Myocyte (in vitro differentiated cells): ENCODE data around the gene EPHA4. TPM values are rescaled to one million over a fixed set of nuclear protein-coding genes. Genes with fewer than 3 reads are reported as not detected.
A peak's percentile ranks its signal among the peaks of the same experiment; 100 is the strongest.
"Not testable (repeated sequence)": the region's sequence is repeated elsewhere in the genome, so short reads cannot be mapped to it uniquely, and the experiment has no call there.

Source experiments
- DNase-seq: peaks from one replicate; pipeline ENCODE4 v3.0.0-alpha.2; 2012; ENCODE audit warnings: low read depth
- total RNA-seq: library from RNA; depleted of rRNA; stranded (reverse); fragments of >200 nt; gene quantifications from 2 replicates; pipeline ENCODE4 v1.2.3, GENCODE V29; 2014

EPHA4 gene
- total RNA-seq, 1 donor from 2014 or later = 12.9 TPM

DNA sequence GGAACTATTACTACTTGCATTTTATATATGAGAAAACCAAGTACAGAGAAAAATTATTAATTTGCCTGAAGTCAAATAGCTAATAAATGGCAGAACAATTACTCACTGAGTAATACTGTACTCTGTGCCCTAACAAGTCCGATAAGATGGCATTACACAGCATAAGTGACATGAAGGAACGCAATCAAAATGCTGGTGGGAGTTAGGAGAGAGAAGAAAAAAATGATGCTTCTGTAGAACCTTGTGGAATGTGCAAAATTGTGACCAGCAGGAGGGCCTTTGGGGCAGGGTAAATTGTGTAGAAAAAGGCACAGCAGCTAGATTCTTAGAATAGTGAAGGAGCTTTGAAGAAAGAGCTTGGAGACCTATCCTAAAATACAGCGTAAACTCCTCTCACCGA lies 32.9 kb downstream of the EPHA4 start:
- no peak for DNase-seq

DNA sequence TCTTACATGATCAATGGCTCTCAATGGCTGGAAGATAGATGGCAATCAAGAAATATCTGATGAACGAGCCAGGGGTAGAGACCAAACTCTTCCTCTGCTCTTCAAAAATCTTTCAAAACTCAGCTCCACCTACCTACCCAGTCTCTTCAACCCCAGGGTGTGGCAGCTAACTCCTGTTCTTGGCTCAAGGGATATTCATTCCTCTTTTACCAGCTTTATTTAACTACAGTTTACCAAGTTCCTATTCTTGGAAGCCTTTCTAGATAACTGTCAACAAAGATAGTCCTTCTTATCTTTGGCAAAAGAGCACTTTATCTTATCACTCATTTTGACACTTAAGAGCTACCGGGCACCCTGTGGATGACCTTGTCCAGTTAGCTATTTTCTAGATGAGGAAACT lies 36.3 kb downstream of the EPHA4 start:
- DNase-seq = no peak

DNA sequence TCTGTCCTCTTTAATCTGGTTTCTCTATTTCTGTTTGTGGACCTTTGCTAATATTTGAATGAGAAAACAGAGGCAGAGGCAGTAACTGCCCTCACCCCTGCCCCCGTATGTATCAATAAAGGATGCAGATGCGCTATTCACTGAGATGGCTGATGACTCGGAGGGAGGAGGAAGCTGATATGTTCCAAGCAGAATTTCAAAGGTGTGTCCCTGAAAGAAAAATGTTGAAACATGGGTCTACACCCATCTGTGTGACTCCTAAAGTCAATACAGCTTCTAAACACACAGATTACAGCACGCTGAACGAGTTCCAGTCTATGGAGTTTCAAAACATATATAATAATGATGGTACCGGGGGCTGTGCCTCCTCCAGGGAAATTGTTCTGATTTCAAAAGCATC lies 38.8 kb downstream of the EPHA4 start:
- no peak for DNase-seq

DNA sequence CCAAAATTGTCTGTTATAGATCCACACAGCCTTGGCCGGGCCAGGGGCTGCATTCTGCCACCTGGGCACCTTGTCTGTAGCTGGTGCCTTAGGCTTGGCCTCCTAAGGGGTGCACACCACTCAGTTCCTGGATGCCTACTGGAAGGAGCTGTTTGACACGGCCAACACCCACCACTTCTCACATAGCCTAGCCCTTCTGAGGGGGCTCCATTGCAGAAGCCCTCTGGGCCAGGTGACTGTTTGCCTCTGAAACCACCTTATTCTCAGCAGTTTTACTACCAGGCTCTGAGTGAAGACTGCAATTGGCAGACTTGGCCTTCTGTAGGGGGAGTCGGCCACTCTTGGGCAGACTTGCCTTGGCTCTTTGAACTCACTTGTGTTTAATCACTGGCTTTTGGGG lies 39.5 kb downstream of the EPHA4 start:
- no peak for DNase-seq

DNA sequence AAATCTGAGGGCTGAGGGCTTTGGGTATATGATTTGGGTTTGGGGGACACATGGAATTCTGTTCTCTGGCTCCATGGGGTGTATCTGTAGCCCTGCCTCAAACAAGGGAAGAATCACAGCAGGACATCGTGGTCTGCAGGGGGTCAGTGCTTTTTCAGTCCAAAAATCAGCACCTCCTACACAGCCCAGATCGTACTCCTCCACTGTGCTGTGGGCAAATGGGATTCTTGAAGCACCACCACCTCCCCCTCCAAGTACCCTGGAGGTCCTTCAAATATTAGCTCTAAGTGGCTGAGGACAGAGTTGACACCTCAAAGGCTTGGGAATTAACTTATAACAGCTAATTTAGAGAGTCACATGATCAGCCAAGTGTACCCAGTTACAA lies 41.5 kb downstream of the EPHA4 start:
- DNase-seq = no peak

DNA sequence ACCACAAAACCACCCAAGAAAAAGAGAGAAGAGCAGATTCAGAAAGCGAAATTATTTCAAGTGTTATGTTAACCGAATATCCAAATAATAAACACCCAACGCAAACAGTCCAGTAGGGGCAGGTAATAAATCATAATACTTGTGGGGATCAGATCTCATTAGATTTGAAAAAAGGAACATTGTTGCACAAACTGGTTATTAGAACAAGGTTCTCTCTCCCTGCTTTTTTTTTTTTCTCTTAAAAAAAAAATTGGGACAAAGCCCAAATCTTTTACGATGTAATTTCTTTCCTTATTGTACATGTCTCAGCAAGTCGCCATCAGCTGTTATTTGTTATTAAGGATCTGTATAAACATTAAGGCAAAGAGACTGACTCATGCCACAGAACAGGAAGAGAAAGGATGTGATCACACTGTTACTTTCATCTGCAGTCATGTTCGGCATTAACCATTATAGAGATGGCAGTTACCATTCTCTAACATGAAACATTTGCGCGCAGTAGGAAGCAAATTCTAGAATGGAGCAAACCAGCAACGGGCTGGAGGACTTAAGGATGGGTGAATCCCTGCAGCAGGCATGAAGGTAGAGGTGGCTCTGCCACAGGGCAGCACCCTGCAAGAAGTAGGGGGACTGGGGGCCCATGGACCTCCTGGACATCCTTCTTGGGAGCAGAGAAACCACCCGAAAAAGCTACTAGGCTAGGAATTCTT lies 42.0 kb downstream of the EPHA4 start:
- DNase-seq = peak; percentile 53

DNA sequence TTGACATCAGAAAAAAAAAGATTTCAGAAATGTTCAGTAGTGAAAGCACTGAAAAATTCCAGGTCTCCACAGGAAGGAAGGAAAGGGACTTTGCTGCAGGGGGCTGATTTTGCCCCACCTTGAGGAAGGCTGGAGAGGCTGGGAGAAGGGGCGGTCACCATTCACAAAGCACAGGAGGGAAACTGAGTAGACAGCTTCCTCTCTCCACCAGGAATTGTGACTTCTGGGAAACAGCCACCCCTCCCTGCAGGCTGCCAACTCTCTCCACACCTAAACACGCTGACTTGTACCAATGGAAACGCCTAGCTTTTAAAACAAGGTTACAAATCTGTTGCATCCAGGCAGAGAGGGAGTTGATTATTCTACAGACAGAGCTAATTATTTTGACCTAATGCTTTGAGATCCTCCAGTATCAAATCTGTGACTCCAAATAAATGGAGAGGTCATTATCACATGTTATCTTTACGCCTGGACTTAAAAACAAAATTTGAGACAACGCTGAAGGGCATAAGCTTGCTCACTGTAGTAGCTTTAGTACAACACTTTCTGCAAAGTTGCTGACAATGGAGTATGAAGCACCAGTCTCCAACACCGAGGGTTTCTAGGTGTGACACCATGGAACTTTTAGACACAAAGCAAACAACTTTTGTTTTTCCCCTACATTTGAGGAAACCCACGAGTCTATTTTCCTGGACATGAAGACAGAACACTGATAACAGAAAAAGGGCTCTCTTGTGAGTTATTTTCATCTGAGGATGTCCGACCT lies 42.7 kb downstream of the EPHA4 start:
- DNase-seq = no peak

DNA sequence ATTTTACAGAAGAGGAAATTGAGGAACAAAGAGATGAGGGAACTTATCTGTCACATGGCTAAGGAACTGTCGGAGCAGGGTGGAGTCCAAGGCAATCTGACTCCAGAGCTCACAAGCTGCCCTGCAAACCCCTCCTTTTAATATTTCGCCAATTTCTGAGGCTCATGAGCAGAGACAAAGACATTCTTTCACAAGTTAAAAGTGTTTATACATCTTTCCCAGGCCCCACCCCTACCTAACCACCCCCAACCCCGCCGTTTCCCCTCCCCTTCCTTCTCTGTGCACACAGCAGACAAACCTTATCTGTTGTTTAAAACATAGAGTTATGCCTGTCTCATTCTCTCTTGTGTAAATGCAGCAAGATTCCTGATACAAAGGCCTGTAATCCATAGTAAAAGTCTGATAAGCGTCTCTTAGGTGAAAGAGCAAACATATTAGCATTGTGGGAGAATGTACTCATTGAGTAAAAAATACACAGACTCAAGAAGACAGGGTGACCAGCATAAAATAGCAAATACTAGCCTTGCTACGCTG lies 44.3 kb downstream of the EPHA4 start:
- no peak for DNase-seq

DNA sequence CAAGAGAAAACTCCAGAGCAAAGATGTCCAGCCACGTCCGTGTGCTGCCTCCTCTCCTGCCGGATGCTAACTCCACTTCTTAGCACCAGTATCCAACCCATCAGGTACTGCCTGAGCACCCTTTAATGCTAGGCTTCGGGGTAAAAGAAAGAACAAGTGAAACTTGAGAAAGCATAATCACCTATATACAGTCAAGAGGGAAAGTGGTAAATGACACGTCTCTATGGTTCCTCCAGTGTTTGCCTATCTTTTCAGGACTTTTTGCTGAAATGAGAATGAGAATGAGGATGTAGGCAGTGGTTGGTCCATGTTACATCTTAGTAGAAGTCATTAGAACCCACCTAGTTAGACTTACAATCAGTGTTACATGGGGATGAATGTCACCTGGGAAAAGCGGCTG lies 47.9 kb downstream of the EPHA4 start:
- no peak for DNase-seq

DNA sequence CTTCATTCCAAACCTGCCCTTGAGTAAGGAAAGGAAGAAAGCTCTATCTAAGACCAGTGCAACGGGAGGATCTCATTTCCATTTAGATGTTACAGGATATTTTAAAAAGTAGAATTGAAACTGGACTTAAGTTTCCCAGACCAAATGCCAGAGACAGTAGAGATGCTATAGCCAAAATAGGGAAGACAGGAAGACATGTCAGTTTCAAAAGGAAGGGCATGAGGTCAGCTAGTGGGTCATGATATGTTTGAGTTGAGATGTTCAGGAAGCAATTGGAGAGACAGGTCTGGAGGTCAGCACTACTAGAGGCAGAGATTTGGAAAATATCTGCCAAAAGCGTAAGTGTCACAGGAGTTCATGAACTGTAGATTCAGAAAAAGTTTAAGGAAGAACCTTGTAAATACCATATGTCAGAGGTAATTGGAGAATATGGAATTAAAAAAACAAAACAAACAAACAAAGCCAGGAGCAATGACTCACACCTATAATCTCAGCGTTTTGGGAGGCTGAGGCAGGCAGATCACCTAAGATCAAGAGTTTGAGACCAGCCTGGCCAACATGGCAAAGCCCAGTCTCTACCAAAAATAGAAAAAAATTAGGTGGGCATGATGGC lies 50.8 kb downstream of the EPHA4 start:
- no peak for DNase-seq

DNA sequence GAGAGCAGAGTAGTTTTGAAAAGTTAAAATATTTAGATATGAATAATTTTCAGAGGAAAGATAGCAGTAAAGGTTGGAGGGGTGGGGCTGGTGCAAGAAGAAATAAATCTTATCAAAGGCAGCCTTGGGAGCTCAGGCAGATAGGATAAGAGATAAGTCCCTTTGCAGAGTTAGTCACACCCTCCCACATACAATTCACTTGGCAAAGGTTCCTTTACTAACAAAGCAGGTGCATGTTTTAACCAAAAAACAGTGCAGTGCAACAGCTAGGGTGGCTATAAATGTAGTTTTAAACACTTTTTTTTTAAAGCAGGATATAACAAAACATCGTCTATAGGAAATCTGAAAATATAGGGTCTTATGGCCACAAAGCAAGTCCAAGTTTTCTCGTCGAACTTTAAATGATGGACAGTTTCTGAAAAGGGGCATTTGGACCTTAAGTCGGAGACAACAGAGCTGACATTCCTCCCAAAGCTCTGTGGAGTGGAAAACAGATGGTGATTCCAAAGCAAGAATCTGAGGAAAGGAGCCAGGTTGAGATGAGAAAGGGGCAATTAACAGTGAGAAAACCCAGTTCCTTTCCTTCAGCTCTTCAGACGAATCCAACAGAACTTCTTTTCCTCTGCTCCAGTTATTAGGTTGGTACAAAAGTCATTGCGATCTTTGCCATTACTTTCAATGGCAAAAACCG lies 53.0 kb downstream of the EPHA4 start:
- no peak for DNase-seq

DNA sequence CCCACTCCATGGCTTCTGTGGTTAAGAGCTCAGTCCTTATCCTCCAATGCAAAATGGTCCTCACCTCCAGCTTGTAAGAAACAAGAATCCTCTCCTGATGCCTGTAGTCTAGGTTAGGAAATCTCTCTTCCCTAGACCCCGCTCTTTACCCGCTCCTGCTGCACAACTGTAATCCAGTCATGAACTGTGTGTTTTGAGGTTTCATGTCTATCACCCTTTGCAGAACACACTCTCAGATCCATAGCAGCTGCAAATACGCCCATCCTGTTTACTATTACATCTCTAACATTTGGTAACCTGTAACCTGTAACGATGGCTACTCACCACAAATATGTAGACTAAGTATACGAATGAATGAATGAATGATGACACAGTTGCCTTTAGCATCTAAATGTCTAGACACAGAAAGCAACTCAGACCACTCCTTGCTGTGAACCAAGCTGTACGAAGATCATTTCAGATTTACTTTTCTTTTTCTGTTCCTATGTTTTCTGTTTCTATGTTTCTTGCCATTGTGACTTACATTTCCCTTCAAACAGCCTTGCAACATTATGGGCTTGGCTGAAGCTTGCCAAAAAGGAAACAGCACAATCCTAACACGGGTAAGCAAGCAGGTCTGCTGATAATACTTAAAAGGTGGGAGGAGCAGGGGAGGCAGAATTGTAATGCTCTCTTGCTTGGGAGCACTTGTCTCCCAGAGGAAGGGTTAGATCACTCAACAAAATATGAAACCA lies 53.7 kb downstream of the EPHA4 start:
- peak; percentile 42 for DNase-seq

DNA sequence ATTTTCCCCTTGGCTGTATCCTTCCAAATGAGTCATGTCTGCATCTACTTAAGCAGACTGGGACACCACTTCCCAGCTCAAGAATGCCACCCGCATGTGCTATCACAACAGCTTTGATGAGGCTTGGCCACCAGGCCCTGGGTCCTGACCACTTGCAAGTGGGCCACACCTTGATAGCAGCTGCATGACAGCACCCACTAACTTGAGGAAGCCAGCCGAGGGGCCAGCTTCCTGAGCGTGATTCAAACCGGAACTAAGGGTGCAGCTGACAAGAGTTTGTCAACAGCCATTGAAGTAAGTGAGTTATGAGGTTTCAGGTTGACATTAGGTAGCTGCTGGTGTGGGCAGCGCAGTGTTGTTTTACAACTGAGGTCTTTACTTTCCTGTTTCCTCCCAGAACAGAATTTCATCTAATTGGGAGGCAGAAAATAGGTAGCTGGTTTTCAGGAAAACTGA lies 54.4 kb downstream of the EPHA4 start:
- DNase-seq = peak; percentile 97

DNA sequence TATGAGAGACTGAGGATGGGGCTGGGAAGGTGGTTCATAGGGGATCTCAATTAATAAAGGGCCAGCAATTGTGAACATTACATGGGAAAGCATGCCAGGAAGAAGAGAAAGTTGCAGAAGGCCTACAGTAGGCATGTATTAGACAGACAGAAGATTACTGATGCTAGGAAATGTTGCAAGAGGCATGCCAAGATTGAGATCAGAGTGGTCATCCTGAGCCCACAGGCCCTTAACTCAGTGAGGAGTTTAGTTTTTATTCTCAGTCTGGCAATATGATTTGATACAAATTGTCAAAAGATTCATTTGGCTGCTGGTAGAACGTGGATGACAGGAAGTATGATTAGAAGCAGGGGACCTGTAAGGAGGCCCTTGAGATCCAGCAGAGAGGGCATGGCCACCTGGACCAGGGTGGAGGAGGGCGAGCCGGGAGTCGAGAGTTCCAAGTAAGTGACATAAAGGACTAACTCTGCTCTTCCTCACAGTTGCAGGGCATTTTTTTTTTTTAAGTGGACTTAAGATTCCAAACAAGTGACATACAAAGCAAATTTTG lies 54.9 kb downstream of the EPHA4 start:
- DNase-seq = no peak

DNA sequence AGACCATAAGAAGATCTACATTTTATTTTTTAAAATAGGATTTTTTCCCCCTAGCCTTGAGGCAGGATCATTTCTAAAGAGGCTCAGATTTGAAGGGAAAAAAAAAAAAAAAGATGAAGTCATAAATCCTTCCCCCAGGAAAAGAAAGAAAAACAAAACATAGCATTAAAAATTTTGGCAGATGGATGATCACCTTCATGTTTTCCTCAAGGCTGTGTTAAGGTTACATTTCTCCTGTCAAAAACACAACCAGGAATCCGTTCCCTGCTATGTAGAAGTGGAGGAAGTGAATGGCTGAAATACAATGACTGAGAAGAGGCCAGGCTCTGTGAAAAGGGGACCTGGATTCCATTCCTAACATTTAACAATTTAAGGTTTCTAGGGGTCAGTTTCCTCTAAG lies 56.2 kb downstream of the EPHA4 start:
- no peak for DNase-seq

DNA sequence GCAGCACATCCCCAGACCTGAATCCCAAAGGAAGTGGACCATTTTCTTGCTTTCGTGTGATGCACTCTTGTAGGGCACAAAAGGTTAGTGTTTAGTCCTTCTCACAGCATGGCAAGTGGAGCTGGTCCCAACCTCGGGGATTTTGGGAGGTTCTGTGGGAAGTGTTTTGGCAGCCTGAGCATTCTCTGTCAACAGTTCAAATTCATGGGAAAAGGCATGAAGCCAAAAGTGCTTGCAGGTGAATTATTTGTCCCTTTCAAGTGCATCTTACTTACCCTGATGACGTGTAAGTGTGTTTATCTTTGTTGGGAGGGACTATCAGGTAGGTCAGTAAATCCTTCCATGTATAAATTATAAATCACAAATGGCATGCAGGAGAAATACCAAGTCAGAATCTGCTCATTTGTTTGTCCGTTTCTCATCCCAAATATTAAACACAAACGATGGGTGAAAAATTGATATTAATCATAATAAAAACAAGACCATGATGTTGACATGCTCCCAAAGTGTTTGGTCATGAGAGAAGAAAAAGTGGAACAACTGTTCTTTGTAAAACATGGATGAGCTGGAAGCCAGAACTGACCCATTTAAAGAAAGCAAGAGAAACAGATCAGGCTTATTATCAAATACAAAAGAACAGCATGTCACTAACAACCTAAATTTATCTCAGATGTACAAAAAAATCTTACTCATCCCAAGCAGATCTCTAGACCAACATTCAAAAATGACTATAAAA lies 57.6 kb downstream of the EPHA4 start:
- DNase-seq = no peak

DNA sequence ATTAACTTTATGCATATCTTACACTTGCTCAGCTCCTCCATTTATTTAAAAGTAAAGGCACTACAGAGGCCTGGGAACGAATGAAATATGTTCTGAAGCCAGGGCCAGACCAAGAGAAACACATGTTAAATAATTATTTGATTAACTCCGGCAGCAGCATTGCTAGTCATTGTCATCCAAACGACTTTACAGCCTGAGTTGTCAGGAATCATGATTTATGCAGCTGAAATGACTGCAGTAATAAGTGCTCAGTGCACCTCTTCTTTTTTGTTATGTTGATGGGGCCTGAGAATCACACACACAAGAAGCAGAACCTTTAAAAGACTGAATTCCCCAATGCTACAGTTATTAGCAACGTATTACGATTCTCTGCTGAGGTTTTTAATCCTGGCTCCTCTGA lies 58.9 kb downstream of the EPHA4 start:
- DNase-seq = no peak

DNA sequence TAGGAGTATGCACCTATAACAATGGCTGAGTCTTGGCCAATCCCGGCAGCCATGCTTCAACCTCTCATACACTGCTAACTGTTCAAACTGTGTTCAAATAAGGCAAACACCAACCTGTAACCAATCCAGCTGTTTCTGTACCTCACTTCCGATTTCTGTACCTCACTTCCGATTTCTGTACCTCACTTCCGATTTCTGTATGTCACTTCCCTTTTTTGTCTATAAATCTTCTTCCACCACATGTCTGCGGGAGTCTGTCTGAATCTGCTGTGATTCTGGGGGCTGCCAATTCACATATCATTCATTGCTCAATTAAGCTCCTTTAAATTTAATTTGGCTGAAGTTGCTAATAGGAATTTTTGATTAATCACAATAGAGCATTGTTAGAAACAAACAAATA lies 60.8 kb downstream of the EPHA4 start:
- DNase-seq = not testable (repeated sequence)

DNA sequence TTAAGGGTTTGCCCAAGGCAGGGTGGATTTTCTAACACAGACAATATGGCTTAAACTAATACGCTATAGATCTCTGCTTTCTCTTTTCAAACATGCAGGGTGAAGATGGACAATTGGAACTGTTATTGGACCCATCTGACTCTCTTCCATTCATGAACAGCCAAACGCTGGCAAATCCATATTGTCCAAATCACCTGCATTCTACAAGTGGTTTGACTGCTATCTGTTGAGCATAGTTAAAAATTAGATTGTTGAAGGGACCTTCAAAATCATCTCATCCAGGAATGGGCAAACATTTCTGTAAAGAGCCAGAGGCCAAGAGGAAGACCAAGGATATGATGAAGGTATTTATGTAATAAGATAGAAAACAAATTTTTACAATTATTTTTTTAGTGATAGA lies 65.6 kb downstream of the EPHA4 start:
- no peak for DNase-seq

DNA sequence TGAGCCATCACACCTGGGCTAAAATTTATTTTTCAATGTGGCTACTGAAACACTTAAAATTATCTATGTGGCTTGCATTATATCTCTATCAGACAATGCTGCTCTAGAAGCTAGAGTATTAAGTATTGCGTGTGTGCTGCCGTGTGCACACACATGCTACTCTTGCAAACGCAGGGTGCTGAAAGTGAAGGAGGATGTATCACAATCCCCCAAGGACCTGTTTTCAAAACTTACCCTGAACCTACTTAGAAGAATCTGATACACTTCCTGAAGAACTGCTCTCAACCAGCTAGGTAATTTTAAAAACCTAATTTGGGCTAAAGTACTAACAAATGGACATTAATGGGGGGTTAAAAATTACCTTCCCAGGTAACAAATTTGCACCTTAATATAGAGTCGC lies 66.5 kb downstream of the EPHA4 start:
- DNase-seq = no peak
